ENCODE data around the gene CLCN1.

CLCN1 gene

GRCh38 chr7:143325240-143325639, 9.3 kb downstream of the CLCN1 start:
- H3K4me3 ChIP-seq (ENCODE audit: low read depth, low read length): no peak overlapping the region
- TF ChIP-seq CTCF (IDR thresholded peaks at IDR 0.05; ENCODE audit: insufficient read depth, low read depth, low read length, missing control alignments): no peak
- peak; percentile 26 for DNase-seq (ENCODE audit: low read depth)

- no peak overlapping the region for H3K4me3 ChIP-seq (ENCODE audit: low read depth, low read length)
- no peak for TF ChIP-seq CTCF (IDR thresholded peaks at IDR 0.05; ENCODE audit: insufficient read depth, low read depth, low read length, missing control alignments)
Measured at GRCh38 chr7:143327903-143328302, 12.0 kb downstream of the CLCN1 start.

GRCh38 chr7:143329471-143330170, 13.7 kb downstream of the CLCN1 start:
- no peak overlapping the region for H3K4me3 ChIP-seq (ENCODE audit: low read depth, low read length)
- peak; percentile 6 for TF ChIP-seq CTCF (IDR thresholded peaks at IDR 0.05; ENCODE audit: insufficient read depth, low read depth, low read length, missing control alignments)
- no peak for DNase-seq (ENCODE audit: low read depth)

More at GRCh38 chr7:143327903-143328302, 12.0 kb downstream of the CLCN1 start:
- DNase-seq (ENCODE audit: low read depth): peak; percentile 47

GRCh38 chr7:143331179-143331801, 15.4 kb downstream of the CLCN1 start:
- no peak for DNase-seq (ENCODE audit: low read depth)
- H3K4me3 ChIP-seq (ENCODE audit: low read depth, low read length): no peak overlapping the region
- no peak for TF ChIP-seq CTCF (IDR thresholded peaks at IDR 0.05; ENCODE audit: insufficient read depth, low read depth, low read length, missing control alignments)

GRCh38 chr7:143334244-143334643, 18.3 kb downstream of the CLCN1 start:
- DNase-seq (ENCODE audit: low read depth): no peak
- TF ChIP-seq CTCF (IDR thresholded peaks at IDR 0.05; ENCODE audit: insufficient read depth, low read depth, low read length, missing control alignments): no peak
- no peak overlapping the region for H3K4me3 ChIP-seq (ENCODE audit: low read depth, low read length)

GRCh38 chr7:143337216-143337615, 21.3 kb downstream of the CLCN1 start:
- DNase-seq (ENCODE audit: low read depth): no peak
- TF ChIP-seq CTCF (IDR thresholded peaks at IDR 0.05; ENCODE audit: insufficient read depth, low read depth, low read length, missing control alignments): no peak
- no peak overlapping the region for H3K4me3 ChIP-seq (ENCODE audit: low read depth, low read length)
